Neural crest cell (in vitro differentiated cells): ENCODE measurements around the gene AFF2. TPM values are rescaled to one million over a fixed set of nuclear protein-coding genes. Genes with fewer than 3 reads are reported as not detected.

ENCODE experiments used
- DNase-seq: peaks from one replicate; pipeline ENCODE4 v3.0.0; 2021; ENCODE audit warnings: low read depth, mixed read lengths, low spot score
- H3K27ac Mint-ChIP-seq: one replicate; pipeline ENCODE4 v1.8.0; 2021; ENCODE audit warnings: mild to moderate bottlenecking, mixed read lengths; ENCODE audit not compliant: unreplicated experiment
- H3K27me3 Mint-ChIP-seq: 2 replicates; pipeline ENCODE4 v1.8.0; 2021; ENCODE audit warnings: low read depth, mild to moderate bottlenecking, mixed read lengths
- H3K36me3 Mint-ChIP-seq: 2 replicates; pipeline ENCODE4 v1.8.0; 2021; ENCODE audit warnings: low read depth, mild to moderate bottlenecking, mixed read lengths
- H3K4me1 Mint-ChIP-seq: 2 replicates; pipeline ENCODE4 v1.8.0; 2021; ENCODE audit warnings: mixed read lengths
- H3K4me3 Mint-ChIP-seq: one replicate; pipeline ENCODE4 v1.8.0; 2021; ENCODE audit warnings: mild to moderate bottlenecking, mixed read lengths
- H3K9me3 Mint-ChIP-seq: 2 replicates; pipeline ENCODE4 v1.8.0; 2021; ENCODE audit warnings: mixed read lengths
- CTCF ChIP-seq: fragments of 200-600 bp; sonication (generic); conservative IDR thresholded peaks from 2 replicates; pipeline ENCODE4 v1.5.0; 2021; ENCODE audit warnings: antibody characterized with exemption, mild to moderate bottlenecking
- total RNA-seq: library from RNA; stranded (reverse); gene quantifications from 2 replicates; pipeline ENCODE4 v1.2.1, GENCODE V29; 2021

The AFF2 gene
- total RNA-seq, 1 donor from 2014 or later = 15.4 TPM

DNA sequence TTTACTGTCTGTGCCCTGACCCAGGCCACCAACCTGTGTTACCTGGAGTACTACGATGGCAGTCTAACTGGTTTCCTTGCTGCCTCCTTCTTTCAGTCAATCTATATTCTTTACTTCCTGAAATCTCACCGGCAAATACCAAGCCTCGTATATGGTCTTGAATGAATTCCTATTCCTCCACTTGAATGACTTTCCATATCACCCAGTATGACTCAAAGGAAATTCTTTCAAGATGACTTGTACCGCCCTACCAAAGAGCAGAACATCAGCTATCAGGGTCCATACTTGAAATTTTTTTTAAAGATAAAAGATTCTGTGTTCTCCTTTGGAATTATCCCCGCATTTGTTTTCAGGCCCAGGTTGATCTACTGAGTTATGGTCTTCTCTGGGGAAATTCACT is 378.0 kb downstream of the AFF2 start:
- Mint-ChIP-seq H3K27ac (no peak overlapping the region), H3K4me1 (no peaks in the 10 kb centered on the region), H3K4me3 (no peak overlapping the region), H3K36me3 (no peaks in the 10 kb centered on the region), H3K27me3 (peaks cover 2% of the 10 kb centered on the region), H3K9me3 (peaks cover 5% of the 10 kb centered on the region)
- DNase-seq = no peak
- TF ChIP-seq CTCF = no peak

- TF ChIP-seq CTCF = no peak
- Mint-ChIP-seq H3K27ac (no peak overlapping the region), H3K36me3 (no peaks in the 10 kb centered on the region), H3K27me3 (no peaks in the 10 kb centered on the region), H3K4me1 (no peaks in the 10 kb centered on the region), H3K9me3 (no peaks in the 10 kb centered on the region), H3K4me3 (no peak overlapping the region)
- no peak for DNase-seq
Observed at GRCh38 chrX:148885203-148885602, 384.8 kb downstream of the AFF2 start.

GRCh38 chrX:148893395-148893794 is 393.0 kb downstream of the AFF2 start:
- no peak for TF ChIP-seq CTCF
- Mint-ChIP-seq H3K27ac (no peak overlapping the region), H3K36me3 (peaks cover 2% of the 10 kb centered on the region), H3K27me3 (no peaks in the 10 kb centered on the region), H3K9me3 (peaks cover 5% of the 10 kb centered on the region), H3K4me3 (no peak overlapping the region), H3K4me1 (no peaks in the 10 kb centered on the region)
- no peak for DNase-seq

GRCh38 chrX:148902581-148902980 is 402.2 kb downstream of the AFF2 start:
- peaks cover 5% of the 10 kb centered on the region for H3K9me3 Mint-ChIP-seq
- DNase-seq = no peak
- H3K36me3 Mint-ChIP-seq = peaks cover 14% of the 10 kb centered on the region
- no peak overlapping the region for H3K4me3 Mint-ChIP-seq
- peaks cover 10% of the 10 kb centered on the region for H3K4me1 Mint-ChIP-seq
- TF ChIP-seq CTCF = no peak
- H3K27ac Mint-ChIP-seq = no peak overlapping the region
- H3K27me3 Mint-ChIP-seq = no peaks in the 10 kb centered on the region

DNA sequence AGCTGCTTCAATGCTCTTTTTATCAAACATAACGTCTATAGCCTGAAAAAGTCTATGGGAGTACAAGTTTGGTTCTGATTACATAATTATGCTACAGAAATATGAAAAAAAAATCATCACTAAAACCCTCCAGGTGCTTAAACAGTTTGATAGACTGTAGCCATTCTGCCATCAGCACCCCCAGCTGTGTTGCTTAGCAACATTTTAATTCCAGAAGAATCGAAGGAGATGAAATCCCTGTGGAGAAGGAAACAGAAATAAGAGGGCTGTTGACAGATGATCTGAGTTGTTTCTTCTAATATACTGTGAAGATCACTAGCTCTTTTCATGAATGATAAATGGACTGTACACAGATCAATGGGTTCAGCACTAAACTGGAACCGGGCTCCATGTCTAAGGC is 402.8 kb downstream of the AFF2 start:
- H3K9me3 Mint-ChIP-seq = peaks cover 6% of the 10 kb centered on the region

More for the DNA sequence above, 402.8 kb downstream of the AFF2 start:
- DNase-seq = no peak
- no peak for TF ChIP-seq CTCF
- Mint-ChIP-seq H3K4me3 (no peak overlapping the region), H3K36me3 (peaks cover 12% of the 10 kb centered on the region), H3K4me1 (peaks cover 10% of the 10 kb centered on the region), H3K27me3 (no peaks in the 10 kb centered on the region), H3K27ac (no peak overlapping the region)
